ENCODE data around the gene SLC44A2.

Gene SLC44A2

GRCh38 chr19:10679743-10680142 lies 54.4 kb downstream of the SLC44A2 start:
- Histone ChIP-seq H3K27me3 (ENCODE audit: control insufficient read depth, insufficient read depth, low read length, poor library complexity, severe bottlenecking) (no peaks in the 10 kb centered on the region), H3K4me1 (ENCODE audit: control insufficient read depth, insufficient read depth, low read length) (no peaks in the 10 kb centered on the region), H3K9me3 (ENCODE audit: control insufficient read depth, low read length) (no peaks in the 10 kb centered on the region), H3K27ac (ENCODE audit: insufficient read depth, low read depth, low read length, poor library complexity, severe bottlenecking) (no peak overlapping the region), H3K36me3 (ENCODE audit: control insufficient read depth, insufficient read depth, low read length) (peaks cover 90% of the 10 kb centered on the region), H3K4me3 (ENCODE audit: insufficient read depth, low read depth, low read length) (no peak overlapping the region)
- 97% methylated on average over 18 of the region's 18 CpGs for WGBS, 2 experiments

GRCh38 chr19:10680545-10681135 lies 55.3 kb downstream of the SLC44A2 start:
- no peaks in the 10 kb centered on the region for H3K4me1 ChIP-seq (ENCODE audit: control insufficient read depth, insufficient read depth, low read length)
- H3K9me3 ChIP-seq (ENCODE audit: control insufficient read depth, low read length), result no peaks in the 10 kb centered on the region
- no peak overlapping the region for H3K27ac ChIP-seq (ENCODE audit: insufficient read depth, low read depth, low read length, poor library complexity, severe bottlenecking)
- 96% methylated on average over 15 of the region's 15 CpGs for WGBS, 2 experiments
- H3K4me3 ChIP-seq (ENCODE audit: insufficient read depth, low read depth, low read length), result no peak overlapping the region
- H3K27me3 ChIP-seq (ENCODE audit: control insufficient read depth, insufficient read depth, low read length, poor library complexity, severe bottlenecking), result no peaks in the 10 kb centered on the region
- H3K36me3 ChIP-seq (ENCODE audit: control insufficient read depth, insufficient read depth, low read length), result peaks cover 90% of the 10 kb centered on the region

- H3K27me3 ChIP-seq (ENCODE audit: control insufficient read depth, insufficient read depth, low read length, poor library complexity, severe bottlenecking), result no peaks in the 10 kb centered on the region
- H3K36me3 ChIP-seq (ENCODE audit: control insufficient read depth, insufficient read depth, low read length), result peaks cover 96% of the 10 kb centered on the region
- H3K27ac ChIP-seq (ENCODE audit: insufficient read depth, low read depth, low read length, poor library complexity, severe bottlenecking), result no peak overlapping the region
- H3K4me1 ChIP-seq (ENCODE audit: control insufficient read depth, insufficient read depth, low read length), result no peaks in the 10 kb centered on the region
- 94 to 96% methylated on average over 4 of the region's 4 CpGs for WGBS, 2 experiments
- no peaks in the 10 kb centered on the region for H3K9me3 ChIP-seq (ENCODE audit: control insufficient read depth, low read length)
- H3K4me3 ChIP-seq (ENCODE audit: insufficient read depth, low read depth, low read length), result no peak overlapping the region
These were observed 56.3 kb downstream of the SLC44A2 start for GRCh38 chr19:10681658-10682057.

- Histone ChIP-seq H3K4me3 (ENCODE audit: insufficient read depth, low read depth, low read length) (no peak overlapping the region), H3K36me3 (ENCODE audit: control insufficient read depth, insufficient read depth, low read length) (peaks cover 93% of the 10 kb centered on the region), H3K27me3 (ENCODE audit: control insufficient read depth, insufficient read depth, low read length, poor library complexity, severe bottlenecking) (no peaks in the 10 kb centered on the region), H3K4me1 (ENCODE audit: control insufficient read depth, insufficient read depth, low read length) (no peaks in the 10 kb centered on the region), H3K27ac (ENCODE audit: insufficient read depth, low read depth, low read length, poor library complexity, severe bottlenecking) (no peak overlapping the region), H3K9me3 (ENCODE audit: control insufficient read depth, low read length) (no peaks in the 10 kb centered on the region)
- WGBS, 2 experiments, result 95 to 96% methylated on average over 15 of the region's 15 CpGs
These were observed 57.2 kb downstream of the SLC44A2 start for GRCh38 chr19:10682397-10683063.

GRCh38 chr19:10683064-10683426 lies 57.7 kb downstream of the SLC44A2 start:
- Histone ChIP-seq H3K4me1 (ENCODE audit: control insufficient read depth, insufficient read depth, low read length) (no peaks in the 10 kb centered on the region), H3K27ac (ENCODE audit: insufficient read depth, low read depth, low read length, poor library complexity, severe bottlenecking) (no peak overlapping the region), H3K27me3 (ENCODE audit: control insufficient read depth, insufficient read depth, low read length, poor library complexity, severe bottlenecking) (no peaks in the 10 kb centered on the region), H3K36me3 (ENCODE audit: control insufficient read depth, insufficient read depth, low read length) (peaks cover 93% of the 10 kb centered on the region), H3K9me3 (ENCODE audit: control insufficient read depth, low read length) (no peaks in the 10 kb centered on the region), H3K4me3 (ENCODE audit: insufficient read depth, low read depth, low read length) (no peak overlapping the region)
- 91 to 92% methylated on average over 15 of the region's 15 CpGs for WGBS, 2 experiments

GRCh38 chr19:10683582-10683981 lies 58.2 kb downstream of the SLC44A2 start:
- H3K4me1 ChIP-seq (ENCODE audit: control insufficient read depth, insufficient read depth, low read length), result no peaks in the 10 kb centered on the region
- no peak overlapping the region for H3K4me3 ChIP-seq (ENCODE audit: insufficient read depth, low read depth, low read length)
- H3K9me3 ChIP-seq (ENCODE audit: control insufficient read depth, low read length), result no peaks in the 10 kb centered on the region
- H3K27me3 ChIP-seq (ENCODE audit: control insufficient read depth, insufficient read depth, low read length, poor library complexity, severe bottlenecking), result no peaks in the 10 kb centered on the region
- WGBS, 2 experiments, result 89 to 91% methylated on average over 21 of the region's 21 CpGs
- no peak overlapping the region for H3K27ac ChIP-seq (ENCODE audit: insufficient read depth, low read depth, low read length, poor library complexity, severe bottlenecking)
- peaks cover 93% of the 10 kb centered on the region for H3K36me3 ChIP-seq (ENCODE audit: control insufficient read depth, insufficient read depth, low read length)

- no peaks in the 10 kb centered on the region for H3K4me1 ChIP-seq (ENCODE audit: control insufficient read depth, insufficient read depth, low read length)
- H3K9me3 ChIP-seq (ENCODE audit: control insufficient read depth, low read length), result no peaks in the 10 kb centered on the region
- H3K27me3 ChIP-seq (ENCODE audit: control insufficient read depth, insufficient read depth, low read length, poor library complexity, severe bottlenecking), result no peaks in the 10 kb centered on the region
- no peak overlapping the region for H3K4me3 ChIP-seq (ENCODE audit: insufficient read depth, low read depth, low read length)
- 96 to 97% methylated on average over 5 of the region's 5 CpGs for WGBS, 2 experiments
- H3K36me3 ChIP-seq (ENCODE audit: control insufficient read depth, insufficient read depth, low read length), result peaks cover 92% of the 10 kb centered on the region
- H3K27ac ChIP-seq (ENCODE audit: insufficient read depth, low read depth, low read length, poor library complexity, severe bottlenecking), result no peak overlapping the region
These were observed 59.9 kb downstream of the SLC44A2 start for GRCh38 chr19:10685210-10685609.

GRCh38 chr19:10686193-10686592 lies 60.8 kb downstream of the SLC44A2 start:
- Histone ChIP-seq H3K27me3 (ENCODE audit: control insufficient read depth, insufficient read depth, low read length, poor library complexity, severe bottlenecking) (no peaks in the 10 kb centered on the region), H3K27ac (ENCODE audit: insufficient read depth, low read depth, low read length, poor library complexity, severe bottlenecking) (no peak overlapping the region), H3K4me3 (ENCODE audit: insufficient read depth, low read depth, low read length) (no peak overlapping the region), H3K4me1 (ENCODE audit: control insufficient read depth, insufficient read depth, low read length) (no peaks in the 10 kb centered on the region), H3K9me3 (ENCODE audit: control insufficient read depth, low read length) (no peaks in the 10 kb centered on the region), H3K36me3 (ENCODE audit: control insufficient read depth, insufficient read depth, low read length) (peaks cover 92% of the 10 kb centered on the region)
- 95% methylated on average over 10 of the region's 10 CpGs for WGBS, 2 experiments

- Histone ChIP-seq H3K9me3 (ENCODE audit: control insufficient read depth, low read length) (no peaks in the 10 kb centered on the region), H3K36me3 (ENCODE audit: control insufficient read depth, insufficient read depth, low read length) (peaks cover 92% of the 10 kb centered on the region), H3K4me3 (ENCODE audit: insufficient read depth, low read depth, low read length) (no peak overlapping the region), H3K27me3 (ENCODE audit: control insufficient read depth, insufficient read depth, low read length, poor library complexity, severe bottlenecking) (no peaks in the 10 kb centered on the region), H3K27ac (ENCODE audit: insufficient read depth, low read depth, low read length, poor library complexity, severe bottlenecking) (no peak overlapping the region), H3K4me1 (ENCODE audit: control insufficient read depth, insufficient read depth, low read length) (no peaks in the 10 kb centered on the region)
- whole genome bisulfite sequencing, 2 experiments, result 93 to 94% methylated on average over 31 of the region's 31 CpGs
These were observed 61.5 kb downstream of the SLC44A2 start for GRCh38 chr19:10686661-10687517.

Measured in ectodermal cell (in vitro differentiated cells).